Measurements from ENCODE around the gene RBM33. TPM values are rescaled to one million over a fixed set of nuclear protein-coding genes. Genes with fewer than 3 reads are reported as not detected.

The RBM33 gene
- total and polyA plus RNA-seq, 2 of the 4 experiments (the other 2 are of a cell fraction) = 7.3 to 10.8 TPM

- ATAC-seq (ENCODE audit: low read depth) (peak; percentile 86), DNase-seq (peak; percentile 76)
- ChIA-PET CTCF (interaction anchor here (0.5 to 2.7 kb wide), 4 partner anchors 14 to 1013 kb away, joined by 3 to 13 read pairs (median 6); no protein-coding TSS in a partner anchor), POLR2A (ENCODE audit: unreplicated experiment) (no interaction called here)
- Histone ChIP-seq H3K36me3 (ENCODE audit: control insufficient read depth, insufficient read depth, low read length) (peaks cover 33% of the 10 kb centered on the region), H4K20me1 (ENCODE audit: insufficient read depth, low read length) (0 out of 2 replicates have a peak, but pooled peaks cover 16% of the 10 kb centered on the region), H3K9me3 (ENCODE audit: control insufficient read depth, insufficient read depth, low read length) (no peaks in the 10 kb centered on the region), H2BK15ac (ENCODE audit: low read depth, low read length) (no peak overlapping the region), H3K4me1 (ENCODE audit: control insufficient read depth, insufficient read depth, low read length) (no peaks in the 10 kb centered on the region), H3K27ac (ENCODE audit: insufficient read depth, low read length) (no peak overlapping the region), H3K9me1 (ENCODE audit: insufficient read depth, low read length) (peaks cover 1% of the 10 kb centered on the region; the same call in 1 of the 2 replicates), H2AK9ac (replicated peaks; ENCODE audit: low read depth, low read length, poor library complexity) (no peak overlapping the region), H2AK5ac (ENCODE audit: low read depth, low read length) (no peak overlapping the region), H3K27me3 (ENCODE audit: control insufficient read depth, insufficient read depth, low read length) (no peaks in the 10 kb centered on the region), H4K8ac (ENCODE audit: low read depth in 2 of 2, low read length in 2 of 2) (no peak overlapping the region), H3K4me2 (ENCODE audit: low read depth, low read length) (no peak overlapping the region), H2AFZ (replicated peaks; ENCODE audit: low read length, poor library complexity) (no peak overlapping the region), H2BK20ac (ENCODE audit: low read depth, low read length) (no peak overlapping the region), H4K91ac (ENCODE audit: insufficient read depth, low read depth, low read length) (no peak overlapping the region), H4K5ac (ENCODE audit: low read depth, low read length) (no peak overlapping the region), H2BK5ac (ENCODE audit: low read depth, low read length, poor library complexity, severe bottlenecking) (no peak overlapping the region), H2BK120ac (ENCODE audit: low read depth, low read length) (no peak overlapping the region), H3K4me3 (ENCODE audit: insufficient read depth, low read depth, low read length) (no peak overlapping the region), H3K14ac (replicated peaks; ENCODE audit: low read depth, low read length) (no peak overlapping the region), H3K4ac (ENCODE audit: low read depth, low read length) (no peak overlapping the region), H3K56ac (ENCODE audit: extremely low read depth, insufficient read depth, low read length) (no peak overlapping the region), H3K23ac (ENCODE audit: low read depth, low read length) (no peak overlapping the region), H3K9ac (ENCODE audit: low read depth, low read length) (no peak overlapping the region), H3K79me1 (ENCODE audit: low read depth in 1 of 2, low read length in 2 of 2) (peaks cover 11 to 12% of the 10 kb centered on the region in 2 experiments), H3K18ac (ENCODE audit: low read depth, low read length) (no peak overlapping the region)
- WGBS, 2 experiments (ENCODE audit: extremely low coverage in 2 of 2, insufficient read length in 1 of 2) = 100% methylated on average over 2 of the region's 13 CpGs; no CpG with 5 or more reads in 1 of the 2 experiments
- dilution Hi-C loops (cut with HindIII; ENCODE audit: low sequenced_read_pairs, unreplicated experiment) = no loop called here
- no TSS peak for BruUV-seq (replicated peaks)
- intact Hi-C loops (cut with micrococcal nuclease) = loop anchor here (1.0 to 2.0 kb wide), 2 partner anchors 94 to 141 kb away; partner anchors contain the start of gene RBM33
- in situ Hi-C loops (cut with MboI; ENCODE audit: low sequenced_read_pairs) = no loop called here
- TF ChIP-seq FOS (IDR thresholded peaks at IDR 0.05; ENCODE audit: low read depth, low read length) = no peak
- peak; percentile 57 for TF ChIP-seq SMC3 (IDR thresholded peaks at IDR 0.05; ENCODE audit: low read depth, low read length)
- peak; percentile 72 for TF ChIP-seq CTCF (conservative IDR thresholded peaks at IDR 0.05; ENCODE audit: low read depth, low read length)
- TF ChIP-seq RAD21 (IDR thresholded peaks at IDR 0.05; ENCODE audit: low read length) = peak; percentile 80
These were observed 94.4 kb downstream of the RBM33 start for GRCh38 chr7:155738652-155739537.
